H1 (cell line): ENCODE results near the gene MIF4GD. TPM values are rescaled to one million over a fixed set of nuclear protein-coding genes. Genes with fewer than 3 reads are reported as not detected.

Experiments used
- CTCF ChIP-seq, 3 experiments: IDR thresholded peaks; 1 replicate in 2 of 3; 2 replicates in 1 of 3; pipeline versions ENCODE4 v1.5.1 to v1.6.1; 2011; ENCODE audit warnings: low read length in 3 of 3, mild to moderate bottlenecking in 3 of 3, inconsistent platforms in 2 of 3, low read depth in 1 of 3, moderate library complexity in 1 of 3; ENCODE audit not compliant: insufficient read depth in 1 of 3; ENCODE audit errors: control extremely low read depth in 1 of 3
- polyA plus RNA-seq, 7 experiments: library from polyadenylated mRNA; depleted of rRNA in 3 of 7; stranded (reverse) in 5 of 7; unstranded in 2 of 7; fragments of >200 nt in 5 of 7; fragments of 200-250 nt in 2 of 7; gene quantifications; 1 replicate in 5 of 7; 2 replicates in 1 of 7; 4 replicates in 1 of 7; pipeline versions ENCODE4 v1.2.1 to v1.2.3, GENCODE V29; 2011 to 2013; ENCODE audit warnings: missing spikeins in 2 of 7, mixed read lengths in 2 of 7
- total RNA-seq: library from RNA; stranded (reverse); fragmentation: NEBNext Ultra II Directional; extraction: Animal tissue kit (Norgen Biotek cat#: 25700); gene quantifications from 2 replicates; pipeline ENCODE4 v1.2.1, GENCODE V29; 2021

MIF4GD gene
- total and polyA plus RNA-seq, 2 of the 8 experiments (the other 6 are each of a cell fraction or from before 2014, with no cell fraction given), result 16.1 to 51.1 TPM

GRCh38 chr17:75250009-75250471 lies 21.0 kb downstream of the MIF4GD start (continued):
- TF ChIP-seq CTCF (IDR thresholded peaks at IDR 0.05; ENCODE audit: control extremely low read depth in 1 of 3, insufficient read depth in 1 of 3, low read depth in 1 of 3, low read length in 3 of 3), result no peak
